GM12878 (cell line): ENCODE results near the gene SCN5A. TPM values are rescaled to one million over a fixed set of nuclear protein-coding genes. Genes with fewer than 3 reads are reported as not detected.

Experiments used
- ATAC-seq: fragments of 200-7000 bp; cut with Tn5 transposase; 3 replicates; pipeline ENCODE4 v1.9.1; 2020; ENCODE audit warnings: mild to moderate bottlenecking, moderate library complexity
- BruUV-seq: library from RNA; stranded (reverse); fragments of 400-500 nt; replicated peaks from 2 replicates; lab custom pipeline; 2021; lab: Mats Ljungman, UMichigan
- CTCF ChIA-PET: fragments of 300-600 bp; sonication (Branson Sonifier 250); formaldehyde crosslinking; extraction: SDS; loops from one replicate; lab custom pipeline; 2021; ENCODE audit warnings: inconsistent platforms; lab: Yijun Ruan, JAX
- POLR2A ChIA-PET: fragments of 350-600 bp; formaldehyde crosslinking; extraction: SDS; loops from one replicate; lab custom pipeline; 2021; ENCODE audit warnings: inconsistent platforms; lab: Charles Lee
- RAD21 ChIA-PET: fragments of 300-600 bp; sonication (Branson Sonifier 250); formaldehyde crosslinking; loops from one replicate; lab custom pipeline; 2023; ENCODE audit warnings: antibody characterized with exemption; ENCODE audit not compliant: unreplicated experiment; lab: Charles Lee
- SMC1A ChIA-PET: fragments of 300-600 bp; sonication (Branson Sonifier 250); formaldehyde crosslinking; loops from one replicate; lab custom pipeline; 2023; ENCODE audit not compliant: unreplicated experiment, uncharacterized antibody; lab: Charles Lee
- DNase-seq: peaks from one replicate; pipeline ENCODE4 v3.0.0-alpha.2; 2011; ENCODE audit warnings: low read depth, low spot score
- FAIRE-seq: peaks from 3 replicates; lab custom pipeline; 2011; peaks lifted over from hg19 to GRCh38; lab: Jason Lieb, UNC
- H2AFZ ChIP-seq: 2 replicates; pipeline ENCODE4 v1.6.0; 2011; ENCODE audit warnings: low read depth, low read length, control low read depth; ENCODE audit not compliant: control insufficient read depth
- H3K27ac ChIP-seq: 2 replicates; pipeline ENCODE4 v1.5.1; 2011; ENCODE audit warnings: control low read depth; ENCODE audit not compliant: control insufficient read depth, insufficient read depth
- H3K27me3 ChIP-seq, 2 experiments: replicated peaks in 1 of 2; 2 replicates each; pipeline versions ENCODE4 v1.6.0 to v1.6.1; 2011; ENCODE audit warnings: low read length in 1 of 2; ENCODE audit not compliant: control insufficient read depth in 2 of 2, insufficient read depth in 2 of 2
- H3K36me3 ChIP-seq, 2 experiments: 2 replicates each; pipeline ENCODE4 v1.5.1; 2011; ENCODE audit warnings: low read length in 1 of 2; ENCODE audit not compliant: control insufficient read depth in 2 of 2, insufficient read depth in 2 of 2
- H3K4me1 ChIP-seq: 2 replicates; pipeline ENCODE4 v1.6.1; 2011; ENCODE audit warnings: mild to moderate bottlenecking, low read length, moderate library complexity, mixed read lengths; ENCODE audit not compliant: control insufficient read depth, insufficient read depth
- H3K4me2 ChIP-seq: 2 replicates; pipeline ENCODE4 v1.6.0; 2011; ENCODE audit warnings: control low read depth; ENCODE audit not compliant: control insufficient read depth, insufficient read depth
- H3K4me3 ChIP-seq: fragments of 200-600 bp; sonication (generic); 2 replicates; pipeline ENCODE4 v1.5.1; 2016
- H3K79me2 ChIP-seq: 2 replicates; pipeline ENCODE4 v1.6.0; 2011; ENCODE audit warnings: low read length; ENCODE audit not compliant: control insufficient read depth, insufficient read depth
- H3K9ac ChIP-seq: 2 replicates; pipeline ENCODE4 v1.8.0; 2011; ENCODE audit warnings: low read length, control low read depth, mixed read lengths; ENCODE audit not compliant: control insufficient read depth, insufficient read depth
- H3K9me3 ChIP-seq: replicated peaks from 3 replicates; pipeline ENCODE4 v1.5.1; 2011; ENCODE audit warnings: mild to moderate bottlenecking, low read length; ENCODE audit not compliant: control insufficient read depth, insufficient read depth
- H4K20me1 ChIP-seq: 2 replicates; pipeline ENCODE4 v1.6.0; 2011; ENCODE audit not compliant: control insufficient read depth, insufficient read depth
- EZH2 ChIP-seq: IDR thresholded peaks from 2 replicates; pipeline ENCODE4 v1.6.1; 2012; ENCODE audit warnings: low read depth, mild to moderate bottlenecking, control low read depth, inconsistent platforms, low read length, borderline replicate concordance; ENCODE audit not compliant: control insufficient read depth
- HSF1 ChIP-seq: fragments of 150-350 bp; IDR thresholded peaks from 2 replicates; pipeline ENCODE4 v1.6.1; 2014; ENCODE audit warnings: mild to moderate bottlenecking, low read depth, low read length
- KAT2A ChIP-seq: conservative IDR thresholded peaks from 2 replicates; pipeline ENCODE4 v1.6.1; 2011; ENCODE audit warnings: low read depth, low read length; ENCODE audit not compliant: control insufficient read depth
- KLF5 ChIP-seq: fragments of 450-650 bp; IDR thresholded peaks from 2 replicates; pipeline ENCODE4 v1.6.1; 2014; ENCODE audit warnings: mild to moderate bottlenecking; ENCODE audit not compliant: partially characterized antibody
- POLR2AphosphoS2 ChIP-seq: IDR thresholded peaks from 2 replicates; pipeline ENCODE4 v1.6.1; 2011; ENCODE audit warnings: low read depth, mild to moderate bottlenecking, low read length, improper control_type of control experiment, moderate library complexity
- SMC3 ChIP-seq: IDR thresholded peaks from 2 replicates; pipeline ENCODE4 v1.6.1; 2011; ENCODE audit warnings: low read length, improper control_type of control experiment, borderline replicate concordance
- YBX1 ChIP-seq: fragments of 450-650 bp; IDR thresholded peaks from 2 replicates; pipeline ENCODE4 v1.6.1; 2016; ENCODE audit warnings: antibody characterized with exemption
- WGBS: methylation state at CpG from one replicate; pipeline ENCODE4 v1.1.6; 2016; ENCODE audit warnings: low lambda C conversion rate; ENCODE audit not compliant: insufficient replicate concordance, insufficient coverage; ENCODE audit errors: missing lambda C conversion rate; 5-methylcytosine and 5-hydroxymethylcytosine counted together
- in situ Hi-C: fragments of 300-500 bp; cut with MboI; formaldehyde crosslinking; loops from 9 replicates; pipeline ENCODE4 v1.14.3; 2018; ENCODE audit warnings: mixed read lengths
- intact Hi-C: fragments of 100-400 bp; cut with micrococcal nuclease; formaldehyde crosslinking; loops from one replicate; pipeline ENCODE4 v1.14.2; 2022; ENCODE audit not compliant: unreplicated experiment
- polyA plus RNA-seq, 11 experiments: library from polyadenylated mRNA; depleted of rRNA in 4 of 11; unstranded in 6 of 11; stranded (reverse) in 5 of 11; fragments of >200 nt; fragmentation: Nextera tagmentation in 4 of 11; fragmentation: Illumina TruSeq in 1 of 11; extraction: Ambion mirVana in 4 of 11; extraction: Trizol in 1 of 11; gene quantifications; 1 replicate in 1 of 11; 2 replicates in 10 of 11; pipeline versions ENCODE4 v1.2.1 to v1.2.3, GENCODE V29; 2011 to 2016; ENCODE audit warnings: inconsistent platforms in 2 of 11, missing spikeins in 2 of 11, low read depth in 1 of 11
- total RNA-seq, 4 experiments: library from RNA; depleted of rRNA in 3 of 4; stranded (reverse); fragments of >200 nt in 3 of 4; fragmentation: Illumina TruSeq in 1 of 4; extraction: Trizol in 1 of 4; gene quantifications; 2 replicates each; pipeline versions ENCODE4 v1.2.1 to v1.2.3, GENCODE V29; 2013 to 2021

The SCN5A gene
- total and polyA plus RNA-seq, 10 of the 15 experiments (the other 5 are each of a cell fraction or from before 2014, with no cell fraction given), result not detected

DNA sequence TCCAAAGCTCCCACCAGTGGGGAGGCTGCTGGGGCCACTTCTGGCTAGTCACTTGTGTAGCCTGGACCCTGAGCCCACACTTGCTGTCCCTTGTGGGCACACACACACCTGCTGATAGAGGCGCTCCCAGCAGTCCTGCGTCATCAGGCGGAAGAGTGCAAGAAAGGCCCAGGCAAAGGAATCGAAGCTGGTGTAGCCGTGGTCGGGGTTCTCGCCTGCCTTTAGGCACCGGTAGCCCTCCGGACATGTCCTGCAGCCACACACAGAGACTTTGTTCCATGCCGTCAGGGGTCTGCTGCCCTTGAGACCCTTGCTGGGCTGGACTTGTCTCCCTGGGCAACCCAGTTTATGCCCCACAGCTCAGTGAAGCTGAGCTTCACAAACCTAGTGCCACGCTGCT lies 42.9 kb downstream of the SCN5A start (continued):
- TF ChIP-seq KLF5, result no peak
- no peak for TF ChIP-seq POLR2AphosphoS2
- no peak for TF ChIP-seq KAT2A

DNA sequence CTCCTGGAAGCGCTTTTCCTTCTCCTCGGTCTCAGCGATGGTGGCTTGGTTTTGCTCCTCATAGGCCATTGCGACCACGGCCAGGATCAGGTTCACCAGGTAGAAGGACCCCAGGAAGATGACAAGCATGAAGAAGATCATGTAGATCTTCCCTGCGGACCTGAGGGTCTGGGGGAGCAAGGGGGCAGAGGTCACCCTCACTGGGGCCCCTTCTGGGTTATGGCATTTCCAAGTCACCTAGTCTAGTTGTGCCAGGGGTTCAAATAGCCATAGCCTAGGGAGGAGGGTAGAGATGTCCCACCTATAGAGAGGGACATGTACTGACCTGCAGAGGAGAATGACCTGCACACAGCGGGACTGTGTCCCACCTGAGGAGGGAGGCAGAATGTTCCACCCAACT lies 43.5 kb downstream of the SCN5A start:
- DNase-seq (no peak), FAIRE-seq (no peak), ATAC-seq (no peak)
- Histone ChIP-seq H3K27me3 (no peaks in the 10 kb centered on the region; a peak in 2 of 4 replicates), H3K27ac (no peak overlapping the region), H3K9ac (no peak overlapping the region), H3K36me3 (no peaks in the 10 kb centered on the region), H3K4me1 (no peaks in the 10 kb centered on the region), H3K79me2 (no peaks in the 10 kb centered on the region), H3K4me2 (no peak overlapping the region), H2AFZ (no peak overlapping the region), H3K9me3 (no peaks in the 10 kb centered on the region), H3K4me3 (no peak overlapping the region), H4K20me1 (no peaks in the 10 kb centered on the region)
- in situ Hi-C loops, result no loop called here
- no TSS peak for BruUV-seq
- SMC1A ChIA-PET, result no interaction called here
- no peak for TF ChIP-seq EZH2
- TF ChIP-seq YBX1, result no peak
- no peak for TF ChIP-seq SMC3
- TF ChIP-seq HSF1, result no peak
- CTCF ChIA-PET, result no interaction called here
- RAD21 ChIA-PET, result no interaction called here
- intact Hi-C loops, result no loop called here
- WGBS, result 32% methylated on average over 7 of the region's 7 CpGs
- POLR2A ChIA-PET, result no interaction called here
